CD14-positive monocyte (primary cell): ENCODE data around the gene FBXL5. TPM values are rescaled to one million over a fixed set of nuclear protein-coding genes. Genes with fewer than 3 reads are reported as not detected.

ENCODE experiments used
- DNase-seq, 3 donors: peaks; one replicate each; pipeline ENCODE4 v3.0.0-alpha.2; 2011 to 2022
- H2AFZ ChIP-seq: 2 replicates; pipeline ENCODE4 v1.6.0; 2012; ENCODE audit warnings: mild to moderate bottlenecking, low read depth, low read length, inconsistent platforms; ENCODE audit not compliant: insufficient read depth, poor library complexity, severe bottlenecking
- H3K27ac ChIP-seq, 2 donors: 1 replicate in 1 of 2; 2 replicates in 1 of 2; pipeline ENCODE4 v1.5.1; 2012 to 2013; ENCODE audit warnings: low read length in 2 of 2, control low read depth in 1 of 2, inconsistent platforms in 1 of 2, low read depth in 1 of 2, mild to moderate bottlenecking in 1 of 2
- H3K27me3 ChIP-seq, 2 donors: one replicate each; pipeline versions ENCODE4 v1.6.0 to v1.6.1; 2011 to 2013; ENCODE audit warnings: low read length in 2 of 2; ENCODE audit not compliant: control insufficient read depth in 2 of 2, insufficient read depth in 2 of 2
- H3K36me3 ChIP-seq, 2 donors: replicated peaks in 1 of 2; 1 replicate in 1 of 2; 2 replicates in 1 of 2; pipeline versions ENCODE4 v1.5.1 to v1.6.1; 2012 to 2013; ENCODE audit warnings: low read length in 2 of 2, control low read depth in 1 of 2, inconsistent platforms in 1 of 2, mild to moderate bottlenecking in 1 of 2; ENCODE audit not compliant: insufficient read depth in 2 of 2, control insufficient read depth in 1 of 2
- H3K4me1 ChIP-seq, 2 donors: 1 replicate in 1 of 2; 2 replicates in 1 of 2; pipeline versions ENCODE4 v1.5.1 to v1.6.1; 2012 to 2013; ENCODE audit warnings: low read length in 2 of 2, control low read depth in 1 of 2, inconsistent platforms in 1 of 2, mild to moderate bottlenecking in 1 of 2, moderate library complexity in 1 of 2; ENCODE audit not compliant: insufficient read depth in 2 of 2, control insufficient read depth in 1 of 2
- H3K4me2 ChIP-seq: replicated peaks from 2 replicates; pipeline ENCODE3; 2012; ENCODE audit warnings: low read length, moderate library complexity, mild to moderate bottlenecking; ENCODE audit not compliant: poor library complexity, severe bottlenecking; ENCODE audit errors: extremely low read depth
- H3K4me3 ChIP-seq, 3 experiments: fragments of 200-600 bp in 1 of 3; sonication (generic) in 1 of 3; replicated peaks in 1 of 3; 1 replicate in 2 of 3; 2 replicates in 1 of 3; pipeline ENCODE4 v1.5.1; 2011 to 2013; ENCODE audit warnings: low read length in 3 of 3, mild to moderate bottlenecking in 3 of 3, control low read depth in 2 of 3, low read depth in 2 of 3, inconsistent platforms in 1 of 3, moderate library complexity in 1 of 3
- H3K79me2 ChIP-seq: 2 replicates; pipeline ENCODE4 v1.6.0; 2012; ENCODE audit warnings: mild to moderate bottlenecking, control low read depth, inconsistent platforms, low read length, moderate library complexity; ENCODE audit not compliant: insufficient read depth
- H3K9ac ChIP-seq: 2 replicates; pipeline ENCODE4 v1.6.0; 2017; ENCODE audit warnings: low read length, mild to moderate bottlenecking; ENCODE audit not compliant: insufficient read depth, poor library complexity, severe bottlenecking
- H3K9me3 ChIP-seq, 2 donors: replicated peaks in 1 of 2; 1 replicate in 1 of 2; 2 replicates in 1 of 2; pipeline versions ENCODE4 v1.5.1 to v1.6.1; 2012 to 2013; ENCODE audit warnings: low read length in 2 of 2, control low read depth in 1 of 2; ENCODE audit not compliant: control insufficient read depth in 1 of 2, insufficient read depth in 1 of 2
- H4K20me1 ChIP-seq: 2 replicates; pipeline ENCODE4 v1.6.0; 2012; ENCODE audit warnings: mild to moderate bottlenecking, low read length, control low read depth, moderate library complexity; ENCODE audit not compliant: insufficient read depth
- H3K27ac Mint-ChIP-seq, 7 donors: one replicate each; pipeline ENCODE4 v1.8.0; 2020; ENCODE audit warnings: mild to moderate bottlenecking in 7 of 7, mixed read lengths in 7 of 7, moderate library complexity in 6 of 7, inconsistent platforms in 2 of 7
- H3K27me3 Mint-ChIP-seq, 3 donors: one replicate each; pipeline ENCODE4 v1.8.0; 2021 to 2022; ENCODE audit warnings: low read depth in 3 of 3, mild to moderate bottlenecking in 3 of 3, mixed read lengths in 3 of 3, moderate library complexity in 3 of 3, inconsistent platforms in 1 of 3
- H3K36me3 Mint-ChIP-seq, 2 donors: one replicate each; pipeline ENCODE4 v1.8.0; 2020; ENCODE audit warnings: mixed read lengths in 2 of 2, inconsistent platforms in 1 of 2, mild to moderate bottlenecking in 1 of 2
- H3K4me1 Mint-ChIP-seq: one replicate; pipeline ENCODE4 v1.8.0; 2020; ENCODE audit warnings: mild to moderate bottlenecking, mixed read lengths
- H3K4me3 Mint-ChIP-seq, 2 donors: one replicate each; pipeline ENCODE4 v1.8.0; 2020; ENCODE audit warnings: mild to moderate bottlenecking in 2 of 2, mixed read lengths in 2 of 2, moderate library complexity in 1 of 2
- H3K9me3 Mint-ChIP-seq, 7 donors: one replicate each; pipeline ENCODE4 v1.8.0; 2020 to 2022; ENCODE audit warnings: mixed read lengths in 7 of 7, mild to moderate bottlenecking in 6 of 7, moderate library complexity in 6 of 7, inconsistent platforms in 2 of 7
- WGBS: methylation state at CpG from one replicate; pipeline ENCODE4 v1.1.5; 2013; ENCODE audit warnings: missing lambda C conversion rate; ENCODE audit not compliant: insufficient coverage; 5-methylcytosine and 5-hydroxymethylcytosine counted together
- intact Hi-C, 2 donors: fragments of 100-400 bp; cut with micrococcal nuclease; formaldehyde crosslinking; loops; one replicate each; pipeline versions ENCODE4 v1.15.0 to v1.15.1; 2023
- polyA plus RNA-seq, 3 donors: library from polyadenylated mRNA; depleted of rRNA in 1 of 3; unstranded in 2 of 3; stranded (reverse) in 1 of 3; fragments of 300-500 nt in 2 of 3; fragments of >200 nt in 1 of 3; fragmentation: Illumina TruSeq in 2 of 3; gene quantifications; 1 replicate in 2 of 3; 2 replicates in 1 of 3; pipeline ENCODE4 v1.2.3, GENCODE V29; 2012 to 2021
- TF ChIP-seq, protein P1 (sequence below): fragments of 200-600 bp; IDR thresholded peaks from one replicate; pipeline ENCODE4 v1.8.0; 2022; ENCODE audit warnings: antibody characterized with exemption, mild to moderate bottlenecking

Gene FBXL5
- polyA plus RNA-seq, 3 donors, result 172 to 518 (median 484) TPM

GRCh38 chr4:15695240-15695699 is 40.1 kb upstream of the FBXL5 start:
- peaks cover 67 to 75% of the 10 kb centered on the region in 2 donors for H3K4me1 ChIP-seq
- Mint-ChIP-seq H3K9me3 (peaks cover 2 to 20% (median 9%) of the 10 kb centered on the region in 7 donors), H3K27me3 (peaks cover 0 to 2% (median 0%) of the 10 kb centered on the region in 3 donors), H3K4me3 (no peak overlapping the region), H3K36me3 (peaks cover 0 to 24% of the 10 kb centered on the region in 2 donors), H3K27ac (peak overlapping the region in 3 of 7 donors; percentile 22 to 64 (median 25)), H3K4me1 (peaks cover 71% of the 10 kb centered on the region)
- peak in 1 of 3 donors; percentile 45 for DNase-seq
- no peaks in the 10 kb centered on the region for H3K9me3 ChIP-seq
- H3K27ac ChIP-seq, result no peak overlapping the region
- H3K4me2 ChIP-seq, result no peak overlapping the region
- TF ChIP-seq, protein P1, sequence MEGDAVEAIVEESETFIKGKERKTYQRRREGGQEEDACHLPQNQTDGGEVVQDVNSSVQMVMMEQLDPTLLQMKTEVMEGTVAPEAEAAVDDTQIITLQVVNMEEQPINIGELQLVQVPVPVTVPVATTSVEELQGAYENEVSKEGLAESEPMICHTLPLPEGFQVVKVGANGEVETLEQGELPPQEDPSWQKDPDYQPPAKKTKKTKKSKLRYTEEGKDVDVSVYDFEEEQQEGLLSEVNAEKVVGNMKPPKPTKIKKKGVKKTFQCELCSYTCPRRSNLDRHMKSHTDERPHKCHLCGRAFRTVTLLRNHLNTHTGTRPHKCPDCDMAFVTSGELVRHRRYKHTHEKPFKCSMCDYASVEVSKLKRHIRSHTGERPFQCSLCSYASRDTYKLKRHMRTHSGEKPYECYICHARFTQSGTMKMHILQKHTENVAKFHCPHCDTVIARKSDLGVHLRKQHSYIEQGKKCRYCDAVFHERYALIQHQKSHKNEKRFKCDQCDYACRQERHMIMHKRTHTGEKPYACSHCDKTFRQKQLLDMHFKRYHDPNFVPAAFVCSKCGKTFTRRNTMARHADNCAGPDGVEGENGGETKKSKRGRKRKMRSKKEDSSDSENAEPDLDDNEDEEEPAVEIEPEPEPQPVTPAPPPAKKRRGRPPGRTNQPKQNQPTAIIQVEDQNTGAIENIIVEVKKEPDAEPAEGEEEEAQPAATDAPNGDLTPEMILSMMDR, result no peak
- intact Hi-C loops, result no loop called here
- peaks cover 41% of the 10 kb centered on the region for H3K79me2 ChIP-seq
- H2AFZ ChIP-seq, result no peak overlapping the region
- 78% methylated on average over 3 of the region's 10 CpGs for WGBS
- H3K9ac ChIP-seq, result no peak overlapping the region
- H3K36me3 ChIP-seq, result no peaks in the 10 kb centered on the region
- H3K4me3 ChIP-seq, result no peak overlapping the region
- no peaks in the 10 kb centered on the region for H3K27me3 ChIP-seq
- H4K20me1 ChIP-seq, result no peaks in the 10 kb centered on the region

GRCh38 chr4:15694431-15694830 is 39.3 kb upstream of the FBXL5 start:
- H3K36me3 ChIP-seq, result no peaks in the 10 kb centered on the region
- intact Hi-C loops, result loop anchor here in 1 of 2 donors (5.0 kb wide), 1 partner anchor 37 kb away; the partner anchor contains the start of gene FBXL5
- Mint-ChIP-seq H3K4me3 (no peak overlapping the region), H3K4me1 (peaks cover 68% of the 10 kb centered on the region), H3K27me3 (peaks cover 0 to 2% (median 0%) of the 10 kb centered on the region in 3 donors), H3K27ac (peak overlapping the region in 2 of 7 donors; percentile 2 to 30), H3K36me3 (peaks cover 0 to 25% of the 10 kb centered on the region in 2 donors), H3K9me3 (peaks cover 2 to 14% (median 6%) of the 10 kb centered on the region in 7 donors)
- H3K27me3 ChIP-seq, result no peaks in the 10 kb centered on the region
- H4K20me1 ChIP-seq, result no peaks in the 10 kb centered on the region
- peaks cover 65 to 75% of the 10 kb centered on the region in 2 donors for H3K4me1 ChIP-seq
- no peaks in the 10 kb centered on the region for H3K9me3 ChIP-seq
- H3K9ac ChIP-seq, result no peak overlapping the region
- peaks cover 41% of the 10 kb centered on the region for H3K79me2 ChIP-seq
- DNase-seq, result no peak
- WGBS, result no CpG with 5 or more reads among the region's 4 CpGs
- no peak overlapping the region for H3K4me2 ChIP-seq
- peak overlapping the region in 1 of 2 donors; percentile 23 for H3K27ac ChIP-seq
- TF ChIP-seq, protein P1, result no peak
- no peak overlapping the region for H2AFZ ChIP-seq
- no peak overlapping the region for H3K4me3 ChIP-seq
